Chondrocyte (in vitro differentiated cells): ENCODE data around the gene MPHOSPH8. TPM values are rescaled to one million over a fixed set of nuclear protein-coding genes. Genes with fewer than 3 reads are reported as not detected.

Experiments used
- DNase-seq: peaks from one replicate; pipeline ENCODE4 v3.0.0; 2021; ENCODE audit warnings: mixed read lengths, low spot score
- H3K27ac Mint-ChIP-seq: one replicate; pipeline ENCODE4 v1.8.0; 2021; ENCODE audit warnings: mild to moderate bottlenecking, moderate library complexity, mixed read lengths; ENCODE audit not compliant: unreplicated experiment
- H3K27me3 Mint-ChIP-seq: 2 replicates; pipeline ENCODE4 v1.8.0; 2021; ENCODE audit warnings: low read depth, mixed read lengths
- H3K36me3 Mint-ChIP-seq: 2 replicates; pipeline ENCODE4 v1.8.0; 2021; ENCODE audit warnings: low read depth, mixed read lengths
- H3K4me1 Mint-ChIP-seq: 2 replicates; pipeline ENCODE4 v1.8.0; 2021; ENCODE audit warnings: low read depth, mild to moderate bottlenecking, mixed read lengths
- H3K4me3 Mint-ChIP-seq: one replicate; pipeline ENCODE4 v1.8.0; 2021; ENCODE audit warnings: mild to moderate bottlenecking, moderate library complexity, mixed read lengths; ENCODE audit not compliant: unreplicated experiment
- H3K9me3 Mint-ChIP-seq: 2 replicates; pipeline ENCODE4 v1.8.0; 2021; ENCODE audit warnings: low read depth, mixed read lengths
- CTCF ChIP-seq: fragments of 200-600 bp; sonication (generic); IDR thresholded peaks from 2 replicates; pipeline ENCODE4 v1.5.0; 2021; ENCODE audit warnings: antibody characterized with exemption, mild to moderate bottlenecking, moderate library complexity
- total RNA-seq: library from RNA; stranded (reverse); gene quantifications from 3 replicates; pipeline ENCODE4 v1.2.1, GENCODE V29; 2021

MPHOSPH8 gene
- total RNA-seq, 1 donor from 2014 or later, result 24.7 TPM

- TF ChIP-seq CTCF, result no peak
- Mint-ChIP-seq H3K27me3 (no peaks in the 10 kb centered on the region), H3K4me1 (peaks cover 5% of the 10 kb centered on the region), H3K27ac (no peak overlapping the region), H3K36me3 (peaks cover 1% of the 10 kb centered on the region), H3K9me3 (no peaks in the 10 kb centered on the region), H3K4me3 (no peak overlapping the region)
- no peak for DNase-seq
Observed at GRCh38 chr13:19606737-19607136, 26.7 kb upstream of the MPHOSPH8 start.

GRCh38 chr13:19607523-19608078, 25.9 kb upstream of the MPHOSPH8 start:
- H3K9me3 Mint-ChIP-seq, result no peaks in the 10 kb centered on the region
- DNase-seq, result no peak
- no peak for TF ChIP-seq CTCF
- H3K4me3 Mint-ChIP-seq, result no peak overlapping the region
- H3K27ac Mint-ChIP-seq, result no peak overlapping the region
- H3K27me3 Mint-ChIP-seq, result no peaks in the 10 kb centered on the region
- peaks cover 4% of the 10 kb centered on the region for H3K4me1 Mint-ChIP-seq
- peaks cover 1% of the 10 kb centered on the region for H3K36me3 Mint-ChIP-seq

- no peak overlapping the region for H3K27ac Mint-ChIP-seq
- peaks cover 14% of the 10 kb centered on the region for H3K9me3 Mint-ChIP-seq
- TF ChIP-seq CTCF, result peak; percentile 69
- no peak overlapping the region for H3K4me3 Mint-ChIP-seq
- H3K36me3 Mint-ChIP-seq, result peaks cover 13% of the 10 kb centered on the region
- H3K27me3 Mint-ChIP-seq, result no peaks in the 10 kb centered on the region
- no peaks in the 10 kb centered on the region for H3K4me1 Mint-ChIP-seq
- DNase-seq, result no peak
Observed at GRCh38 chr13:19618977-19619376, 14.5 kb upstream of the MPHOSPH8 start.

- no peak for TF ChIP-seq CTCF
- H3K4me3 Mint-ChIP-seq, result no peak overlapping the region
- H3K4me1 Mint-ChIP-seq, result peaks cover 2% of the 10 kb centered on the region
- no peak overlapping the region for H3K27ac Mint-ChIP-seq
- H3K9me3 Mint-ChIP-seq, result peaks cover 12% of the 10 kb centered on the region
- no peaks in the 10 kb centered on the region for H3K27me3 Mint-ChIP-seq
- DNase-seq, result no peak
- peaks cover 9% of the 10 kb centered on the region for H3K36me3 Mint-ChIP-seq
Observed at GRCh38 chr13:19622193-19622592, 11.3 kb upstream of the MPHOSPH8 start.

- no peak overlapping the region for H3K27ac Mint-ChIP-seq
- H3K36me3 Mint-ChIP-seq, result peaks cover 3% of the 10 kb centered on the region
- DNase-seq, result no peak
- peaks cover 10% of the 10 kb centered on the region for H3K4me1 Mint-ChIP-seq
- H3K4me3 Mint-ChIP-seq, result no peak overlapping the region
- H3K27me3 Mint-ChIP-seq, result no peaks in the 10 kb centered on the region
- no peak for TF ChIP-seq CTCF
- H3K9me3 Mint-ChIP-seq, result no peaks in the 10 kb centered on the region
Observed at GRCh38 chr13:19624265-19624664, 9.2 kb upstream of the MPHOSPH8 start.
